NCI-H2107 treated with DMSO at 0.1 percent for 48 hours (cell line): ENCODE measurements around the gene FBLN1.
"Not testable (repeated sequence)": the region's sequence is repeated elsewhere in the genome, so short reads cannot be mapped to it uniquely, and the experiment has no call there.

Source experiments
- DNase-seq: peaks from one replicate; lab custom pipeline; 2025; ENCODE audit not compliant: unreplicated experiment; lab: John Stamatoyannopoulos, UW

Gene FBLN1

DNA sequence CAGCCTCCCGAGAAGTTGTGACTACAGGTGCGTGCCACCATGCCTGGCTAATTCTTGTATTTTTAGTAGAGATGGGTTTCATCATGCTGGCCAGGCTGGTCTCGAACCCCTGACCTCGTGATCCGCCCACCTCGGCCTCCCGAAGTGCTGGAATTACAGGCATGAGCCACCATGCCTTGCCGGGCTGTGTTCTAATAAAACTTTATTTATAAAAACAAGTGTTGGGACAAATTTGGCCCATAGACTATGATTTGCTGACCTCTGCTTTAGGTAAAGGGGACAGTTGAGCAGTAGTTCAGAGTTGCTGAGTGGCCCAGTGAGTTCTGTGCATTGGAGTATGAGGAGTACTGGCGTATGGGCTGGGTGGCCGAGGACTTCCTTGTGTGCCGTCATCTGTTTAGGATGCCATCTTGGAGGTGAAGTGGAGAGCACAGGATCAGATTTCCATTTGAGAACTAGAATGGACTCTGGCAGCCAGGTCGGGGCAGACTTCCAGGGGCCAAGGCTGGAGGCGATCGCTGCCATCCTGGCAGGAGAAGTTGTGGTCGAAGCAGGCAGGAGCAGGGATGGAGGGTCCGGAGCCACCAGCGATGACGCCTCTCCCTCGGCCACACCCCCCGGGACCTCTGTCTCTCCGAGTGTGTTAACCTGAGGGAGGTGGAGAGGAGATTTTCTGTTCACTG is 43.8 kb downstream of the FBLN1 start:
- no peak for DNase-seq

DNA sequence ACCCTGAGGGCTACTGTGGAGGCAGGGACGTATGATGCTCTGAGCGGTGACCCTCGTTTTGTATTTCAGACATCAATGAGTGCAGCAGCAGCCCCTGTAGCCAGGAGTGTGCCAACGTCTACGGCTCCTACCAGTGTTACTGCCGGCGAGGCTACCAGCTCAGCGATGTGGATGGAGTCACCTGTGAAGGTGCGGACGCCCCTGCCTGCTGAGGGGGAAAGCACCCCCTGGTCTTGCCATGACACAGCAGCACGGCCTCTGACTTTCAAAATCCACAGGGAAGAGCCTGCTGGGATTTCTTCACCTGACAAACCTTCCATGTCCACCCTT is 44.3 kb downstream of the FBLN1 start:
- no peak for DNase-seq

DNA sequence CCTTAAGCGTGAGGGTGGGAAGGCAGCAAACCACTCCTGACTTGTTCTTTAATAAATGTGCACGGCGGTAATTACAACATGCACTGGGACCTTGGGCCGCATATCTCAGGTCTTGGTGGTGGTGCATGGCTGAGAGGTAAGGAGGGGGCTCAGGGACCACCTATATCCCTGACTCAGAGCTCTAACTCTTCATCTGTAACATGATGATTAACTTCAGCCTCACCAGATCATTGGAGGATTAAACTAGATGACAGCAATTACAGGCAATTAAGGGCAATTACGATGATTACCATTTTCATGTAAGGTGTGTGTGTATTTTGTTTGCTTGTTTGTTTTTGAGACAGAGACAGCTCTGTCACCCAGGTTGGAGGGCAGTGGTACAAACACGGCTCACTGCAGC is 45.0 kb downstream of the FBLN1 start:
- DNase-seq, result no peak

- DNase-seq, result no peak
Measured at GRCh38 chr22:45548247-45548840, 45.7 kb downstream of the FBLN1 start.

- DNase-seq, result no peak
Measured at GRCh38 chr22:45548991-45549761, 46.5 kb downstream of the FBLN1 start.

- no peak for DNase-seq
Measured at GRCh38 chr22:45549762-45550378, 47.2 kb downstream of the FBLN1 start.

DNA sequence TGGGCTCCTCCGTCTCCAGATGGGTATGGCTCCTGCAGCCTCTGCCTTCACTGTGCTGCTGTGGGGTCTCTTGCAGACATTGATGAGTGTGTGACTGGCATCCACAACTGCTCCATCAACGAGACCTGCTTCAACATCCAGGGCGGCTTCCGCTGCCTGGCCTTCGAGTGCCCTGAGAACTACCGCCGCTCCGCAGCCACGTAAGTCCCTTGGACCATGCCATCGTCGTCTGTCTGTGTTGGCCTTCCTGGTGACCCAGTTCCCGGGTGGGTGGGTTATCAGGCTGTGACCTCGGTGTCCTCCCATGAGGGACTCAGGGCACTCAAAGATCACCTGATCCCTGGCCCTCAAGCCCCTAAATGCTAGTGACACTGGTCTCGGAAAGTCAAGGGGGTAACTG is 47.7 kb downstream of the FBLN1 start:
- no peak for DNase-seq

- no peak for DNase-seq
Measured at GRCh38 chr22:45550891-45551290, 48.2 kb downstream of the FBLN1 start.

DNA sequence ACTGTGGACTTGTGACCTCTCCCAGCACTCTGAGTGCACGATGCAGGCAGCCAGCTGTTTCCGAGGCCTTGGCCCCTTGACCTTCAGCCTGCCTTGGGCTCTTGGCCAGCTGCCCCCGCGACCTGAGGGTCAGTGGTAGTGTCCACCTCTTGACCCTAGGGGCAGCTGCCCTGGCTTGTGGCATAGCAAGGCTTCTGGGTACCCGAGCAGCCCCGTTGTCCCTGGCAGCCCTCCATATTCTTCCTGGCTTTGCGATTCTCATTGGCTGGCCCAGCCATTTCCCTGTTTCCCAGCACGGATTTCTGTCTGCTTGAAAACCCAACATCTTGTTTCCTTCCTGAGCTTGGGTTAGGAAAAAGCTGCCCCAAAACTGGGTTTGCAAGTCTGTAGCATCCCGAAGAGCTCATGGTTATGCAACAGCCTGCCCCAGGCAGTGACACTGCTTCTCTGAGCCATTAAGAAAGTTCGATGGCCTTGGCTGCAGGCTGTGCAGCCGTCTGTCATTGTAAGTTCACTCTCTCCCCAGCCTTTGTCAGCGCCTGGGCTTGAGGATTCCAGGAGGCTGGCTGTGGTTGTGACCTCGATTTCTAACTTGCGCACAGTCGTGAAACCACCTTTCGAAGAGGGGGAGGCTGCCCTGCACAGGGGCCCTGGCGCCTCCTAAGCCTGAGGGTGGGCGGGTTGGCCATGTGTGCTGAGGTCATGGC is 48.8 kb downstream of the FBLN1 start:
- DNase-seq, result no peak

- no peak for DNase-seq
Measured at GRCh38 chr22:45552017-45552411, 49.3 kb downstream of the FBLN1 start.

- DNase-seq, result no peak
Measured at GRCh38 chr22:45552580-45553350, 50.1 kb downstream of the FBLN1 start.

DNA sequence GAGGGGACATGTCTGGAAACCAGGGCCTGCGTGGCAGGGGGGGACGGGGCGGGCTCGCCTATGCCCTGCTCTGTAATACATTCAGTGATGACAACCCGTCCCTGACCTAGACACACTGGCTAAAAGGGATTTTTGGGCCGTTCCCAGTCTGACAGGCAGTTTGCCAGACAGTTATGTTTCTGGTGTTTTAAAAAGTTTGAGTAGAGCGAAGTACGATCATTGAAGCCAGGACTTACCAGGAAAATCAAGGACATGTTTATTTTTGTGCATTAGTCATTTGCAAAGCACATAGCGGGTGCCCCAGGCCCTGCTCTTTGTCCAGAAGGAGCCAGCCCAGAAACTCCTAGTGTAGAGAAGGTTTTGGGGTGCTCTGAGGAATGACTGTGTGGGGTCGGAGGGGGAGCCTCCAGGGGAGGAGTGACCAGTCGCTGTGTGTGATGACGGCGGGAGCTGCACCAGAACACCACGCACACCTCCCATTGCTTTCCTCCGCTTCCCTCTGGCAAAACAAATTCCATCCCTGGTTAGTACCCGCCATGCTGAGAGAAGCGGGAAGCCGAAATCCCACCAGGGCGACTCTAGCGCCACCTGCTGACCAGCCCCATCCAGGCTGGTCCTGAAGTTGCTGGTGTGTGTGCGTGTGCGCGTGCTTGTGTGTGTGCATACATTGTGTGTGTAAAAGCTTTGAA is 50.8 kb downstream of the FBLN1 start:
- peak; percentile 44 for DNase-seq

- DNase-seq, result no peak
Measured at GRCh38 chr22:45554040-45554406, 51.3 kb downstream of the FBLN1 start.

DNA sequence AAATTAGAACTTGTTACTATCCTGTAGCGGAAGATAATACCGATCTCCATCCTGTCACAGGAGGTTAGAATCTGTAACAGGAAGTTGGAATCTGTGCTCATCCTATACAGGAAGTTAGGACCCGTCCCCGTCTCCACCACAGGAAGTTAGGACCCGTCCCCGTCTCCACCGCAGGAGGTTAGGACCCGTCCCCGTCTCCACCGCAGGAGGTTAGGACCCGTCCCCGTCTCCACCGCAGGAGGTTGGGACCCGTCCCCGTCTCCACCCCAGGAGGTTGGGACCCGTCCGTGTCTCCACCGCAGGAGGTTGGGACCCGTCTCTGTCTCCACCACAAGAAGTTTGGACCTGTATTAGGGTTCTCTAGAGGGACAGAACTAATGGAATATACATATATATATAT is 52.2 kb downstream of the FBLN1 start:
- no peak for DNase-seq

DNA sequence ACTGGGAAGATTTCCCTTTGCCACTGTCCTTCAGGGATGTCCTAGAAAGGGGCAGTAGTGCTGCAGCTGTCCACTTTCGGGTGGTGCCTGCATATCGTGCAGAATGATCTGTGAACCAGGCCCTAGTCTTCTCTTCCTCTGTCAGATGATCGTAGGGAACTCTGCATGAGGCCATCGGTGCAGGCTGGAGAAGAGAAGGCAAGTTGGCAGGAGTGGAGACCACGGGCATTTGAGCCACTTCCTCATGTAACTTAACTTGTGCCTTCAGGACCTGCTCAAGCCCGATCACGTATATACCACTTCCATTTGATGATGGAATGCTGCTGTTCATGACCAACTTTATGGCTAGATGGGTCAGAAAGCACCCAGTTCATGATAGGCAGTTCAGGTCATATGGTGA is 55.2 kb downstream of the FBLN1 start:
- not testable (repeated sequence) for DNase-seq

- not testable (repeated sequence) for DNase-seq
Measured at GRCh38 chr22:45560092-45560491, 57.4 kb downstream of the FBLN1 start.

DNA sequence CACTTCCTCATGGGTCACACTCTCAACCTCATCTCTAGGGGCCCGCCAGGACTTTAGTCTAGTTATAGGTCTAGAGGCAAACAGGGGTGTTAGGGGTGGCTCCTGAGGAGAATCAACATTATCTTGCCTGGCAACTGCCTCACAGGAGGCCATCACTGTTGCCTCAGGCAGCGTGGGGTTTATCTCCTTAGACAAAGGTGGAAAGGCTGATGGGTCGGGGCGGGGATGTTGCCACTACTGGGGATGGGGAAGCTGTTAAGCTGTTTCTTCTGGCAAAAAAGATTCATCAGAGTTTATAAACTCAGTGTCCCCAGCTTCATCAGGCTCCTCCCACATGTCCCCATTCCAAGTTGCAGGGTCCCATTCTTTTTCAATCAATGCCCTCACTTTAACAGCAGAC is 58.1 kb downstream of the FBLN1 start:
- DNase-seq, result not testable (repeated sequence)

DNA sequence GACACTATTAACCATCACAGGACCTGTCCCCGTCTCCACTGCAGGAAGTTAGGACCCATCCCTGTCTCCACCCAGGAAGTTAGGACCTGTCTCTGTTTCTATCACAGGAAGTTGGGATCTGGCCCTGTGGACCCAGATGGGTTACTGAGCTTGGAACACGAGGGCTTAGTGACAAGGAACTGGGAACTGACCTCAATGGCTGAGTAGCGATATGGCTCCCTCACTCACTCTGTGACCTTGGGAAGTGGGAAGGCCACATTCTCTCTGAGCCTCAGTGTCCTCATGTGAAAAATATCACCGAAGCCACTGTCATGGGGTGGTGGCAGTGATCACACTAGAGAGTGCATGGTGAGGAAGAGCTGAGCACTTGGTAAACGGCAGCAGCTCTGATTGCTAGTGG is 59.4 kb downstream of the FBLN1 start:
- DNase-seq, result no peak

GRCh38 chr22:45562537-45563361 is 60.1 kb downstream of the FBLN1 start:
- no peak for DNase-seq
